Fibroblast of skin of right quadriceps (primary cell): ENCODE measurements around the gene OPCML.
A peak's percentile ranks its signal among the peaks of the same experiment; 100 is the strongest.

Experiments used
- DNase-seq: peaks from one replicate; pipeline ENCODE4 v3.0.0-alpha.2; 2013

OPCML gene

GRCh38 chr11:133531971-133532651, at the start of gene OPCML:
Gene OPCML (minus strand): TSS chr11:133532501.
- DNase-seq, result no peak

- no peak for DNase-seq
Measured at GRCh38 chr11:133581091-133581490, 48.8 kb upstream of the OPCML start.

- DNase-seq, result no peak
Measured at GRCh38 chr11:133579165-133580031, 47.1 kb upstream of the OPCML start.

- DNase-seq, result no peak
Measured at GRCh38 chr11:133577403-133577802, 45.1 kb upstream of the OPCML start.

- no peak for DNase-seq
Measured at GRCh38 chr11:133576351-133576750, 44.0 kb upstream of the OPCML start.

GRCh38 chr11:133573081-133573480, 40.8 kb upstream of the OPCML start:
- no peak for DNase-seq

GRCh38 chr11:133570376-133570775, 38.1 kb upstream of the OPCML start:
- no peak for DNase-seq

- no peak for DNase-seq
Measured at GRCh38 chr11:133563505-133564025, 31.3 kb upstream of the OPCML start.

GRCh38 chr11:133560472-133560855, 28.2 kb upstream of the OPCML start:
- peak; percentile 9 for DNase-seq

GRCh38 chr11:133559833-133560471, 27.7 kb upstream of the OPCML start:
- DNase-seq, result no peak

GRCh38 chr11:133559382-133559781, 27.1 kb upstream of the OPCML start:
- DNase-seq, result no peak

GRCh38 chr11:133555034-133555433, 22.7 kb upstream of the OPCML start:
- no peak for DNase-seq

- DNase-seq, result no peak
Measured at GRCh38 chr11:133553885-133554740, 21.8 kb upstream of the OPCML start.

GRCh38 chr11:133552938-133553337, 20.6 kb upstream of the OPCML start:
- DNase-seq, result no peak

- DNase-seq, result no peak
Measured at GRCh38 chr11:133551064-133551463, 18.8 kb upstream of the OPCML start.

GRCh38 chr11:133549826-133550225, 17.5 kb upstream of the OPCML start:
- no peak for DNase-seq

GRCh38 chr11:133548641-133549040, 16.3 kb upstream of the OPCML start:
- no peak for DNase-seq

- no peak for DNase-seq
Measured at GRCh38 chr11:133547808-133548494, 15.7 kb upstream of the OPCML start.

GRCh38 chr11:133545199-133545803, 13.0 kb upstream of the OPCML start:
- DNase-seq, result no peak

- DNase-seq, result no peak
Measured at GRCh38 chr11:133541720-133542095, 9.4 kb upstream of the OPCML start.

GRCh38 chr11:133541021-133541719, 8.9 kb upstream of the OPCML start:
- DNase-seq, result no peak
